MM.1S (cell line): ENCODE data around the gene SHTN1.

ENCODE experiments used
- CTCF ChIP-seq: fragments of 300-600 bp; sonication (generic); IDR thresholded peaks from 2 replicates; pipeline ENCODE4 v1.5.1; 2016; ENCODE audit warnings: antibody characterized with exemption, low read length, mixed read lengths
- EZH2 ChIP-seq: fragments of 300-600 bp; sonication (generic); optimal IDR thresholded peaks from 2 replicates; pipeline ENCODE3; 2017; ENCODE audit warnings: low read depth, mild to moderate bottlenecking, antibody characterized with exemption, low read length, mixed read lengths

GRCh38 chr10:116990276-116990800, 14.6 kb downstream of the SHTN1 start:
- TF ChIP-seq CTCF (no peak), EZH2 (no peak)
